Coronary artery (tissue), 2 donors: ENCODE measurements around the gene SNW1.
"Not testable (repeated sequence)": the region's sequence is repeated elsewhere in the genome, so short reads cannot be mapped to it uniquely, and the experiment has no call there.

Source experiments
- DNase-seq: peaks from one replicate; pipeline ENCODE4 v3.0.0-alpha.2; 2017; ENCODE audit warnings: low spot score
- H3K27ac ChIP-seq, 2 donors: fragments of 200-600 bp; sonication (generic); one replicate each; pipeline ENCODE4 v1.5.1; 2016 to 2019
- H3K4me3 ChIP-seq: fragments of 200-600 bp; sonication (generic); 2 replicates; pipeline ENCODE4 v1.5.1; 2016; ENCODE audit warnings: mild to moderate bottlenecking, moderate library complexity
- CTCF ChIP-seq: fragments of 200-600 bp; sonication (generic); IDR thresholded peaks from one replicate; pipeline ENCODE4 v1.5.1; 2019; ENCODE audit warnings: antibody characterized with exemption

Gene SNW1

GRCh38 chr14:77763978-77764377 is 3.0 kb upstream of the SNW1 start:
- no peak overlapping the region for H3K4me3 ChIP-seq
- DNase-seq: no peak
- no peak overlapping the region for H3K27ac ChIP-seq
- TF ChIP-seq CTCF: no peak

- Histone ChIP-seq H3K27ac (no peak overlapping the region), H3K4me3 (no peak overlapping the region)
- no peak for DNase-seq
- no peak for TF ChIP-seq CTCF
Observed at GRCh38 chr14:77763316-77763715, 2.4 kb upstream of the SNW1 start.

GRCh38 chr14:77761205-77761931 is 412 bp upstream of the SNW1 start:
- no peak for DNase-seq
- no peak for TF ChIP-seq CTCF
- peak overlapping the region; percentile 91 to 95 for H3K27ac ChIP-seq
- H3K4me3 ChIP-seq: peak overlapping the region; percentile 91

GRCh38 chr14:77752799-77753516 is 8.0 kb downstream of the SNW1 start:
- TF ChIP-seq CTCF: no peak
- Histone ChIP-seq H3K4me3 (no peak overlapping the region), H3K27ac (no peak overlapping the region)
- no peak for DNase-seq

- no peak overlapping the region for H3K4me3 ChIP-seq
- no peak for TF ChIP-seq CTCF
- no peak overlapping the region for H3K27ac ChIP-seq
- DNase-seq: no peak
Observed at GRCh38 chr14:77752266-77752665, 8.7 kb downstream of the SNW1 start.

- H3K27ac ChIP-seq, H3K4me3 ChIP-seq, DNase-seq: not testable (repeated sequence)
Observed at GRCh38 chr14:77747425-77747824, 13.5 kb downstream of the SNW1 start.

GRCh38 chr14:77746064-77746702 is 14.8 kb downstream of the SNW1 start:
- no peak for DNase-seq
- TF ChIP-seq CTCF: no peak
- Histone ChIP-seq H3K4me3 (no peak overlapping the region), H3K27ac (no peak overlapping the region)
